ENCODE measurements around the gene DEFB132. TPM values are rescaled to one million over a fixed set of nuclear protein-coding genes. Genes with fewer than 3 reads are reported as not detected.

The DEFB132 gene
- total and polyA plus RNA-seq, 2 donors (not counting 3 experiments of a cell fraction or from before 2014, with no cell fraction given), result not detected

DNA sequence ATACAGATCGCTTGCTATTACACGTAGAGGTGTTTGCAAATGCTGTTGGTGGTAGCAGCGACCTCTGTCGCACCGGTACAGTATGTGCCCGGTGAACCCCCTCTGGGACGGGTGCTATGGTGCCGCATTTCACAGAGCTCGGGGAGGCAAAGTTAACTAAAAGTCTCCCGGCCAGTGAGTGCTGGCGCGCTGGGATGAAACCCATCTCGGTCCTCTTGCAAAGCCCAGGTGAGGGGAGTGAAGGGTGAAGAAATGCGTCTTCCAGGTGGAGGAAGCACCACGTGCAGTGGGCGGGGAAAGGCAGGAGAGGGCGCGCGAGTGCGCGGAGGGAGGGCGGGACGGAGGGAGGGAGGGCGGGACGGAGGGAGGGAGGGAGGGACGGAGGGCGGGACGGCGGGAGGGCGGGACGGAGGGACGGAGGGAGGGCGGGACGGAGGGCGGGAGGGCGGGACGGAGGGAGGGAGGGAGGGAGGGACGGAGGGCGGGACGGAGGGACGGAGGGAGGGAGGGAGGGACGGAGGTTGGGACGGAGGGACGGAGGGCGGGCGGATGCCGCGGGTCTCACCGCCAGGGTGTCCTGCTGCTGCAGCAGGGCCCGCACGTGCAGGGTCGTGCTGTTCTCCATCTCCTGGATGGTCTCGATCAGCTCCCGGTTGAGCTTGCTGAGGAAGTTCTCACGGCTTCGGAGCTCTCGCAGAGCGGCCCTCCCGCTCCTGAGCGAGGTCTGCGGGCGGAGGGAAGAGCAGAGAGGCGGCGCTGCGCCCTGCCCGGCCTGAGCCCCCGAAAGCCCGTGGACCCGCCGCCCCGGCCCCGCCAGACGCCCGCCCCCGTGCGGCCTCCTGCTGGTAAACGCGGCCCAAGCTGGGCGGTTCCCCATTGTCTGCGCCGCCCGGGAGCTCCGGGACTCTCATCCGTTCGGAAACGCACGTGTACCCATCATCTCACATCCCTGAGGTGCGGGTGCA is 21.4 kb downstream of the DEFB132 start:
- Histone ChIP-seq H3K9ac (replicated peaks; ENCODE audit: extremely low read depth, insufficient read depth, low read length) (no peak overlapping the region), H3K4me2 (ENCODE audit: insufficient read depth, low read length) (no peak overlapping the region), H3K27me3 (ENCODE audit: control insufficient read depth in 2 of 2, insufficient read depth in 2 of 2, low read length in 2 of 2) (no peaks in the 10 kb centered on the region), H3K4me1 (ENCODE audit: control insufficient read depth, extremely low read depth, insufficient read depth, low read length) (no peaks in the 10 kb centered on the region), H2AFZ (ENCODE audit: low read depth, low read length) (peak overlapping the region; percentile 38), H4K20me1 (replicated peaks; ENCODE audit: control insufficient read depth, extremely low read depth, insufficient read depth, low read length) (no peaks in the 10 kb centered on the region), H3K27ac (ENCODE audit: insufficient read depth, low read depth, low read length) (no peak overlapping the region), H3K36me3 (ENCODE audit: control insufficient read depth in 2 of 2, extremely low read depth in 1 of 2, insufficient read depth in 2 of 2, low read length in 2 of 2) (peaks cover 2 to 39% of the 10 kb centered on the region in 2 experiments), H3K9me1 (replicated peaks; ENCODE audit: control insufficient read depth, extremely low read depth, insufficient read depth, low read length) (no peaks in the 10 kb centered on the region), H3K79me2 (ENCODE audit: control insufficient read depth, insufficient read depth, low read length) (no peaks in the 10 kb centered on the region), H3K9me3 (replicated peaks; ENCODE audit: control insufficient read depth, insufficient read depth, low read length) (no peaks in the 10 kb centered on the region), H3K4me3 (replicated peaks in 1 of 3; ENCODE audit: insufficient read depth in 1 of 3, low read depth in 1 of 3, low read length in 3 of 3) (no peak overlapping the region)
- DNase-seq (ENCODE audit: low read depth, low spot score) (no peak), FAIRE-seq (no peak)
- BruUV-seq (replicated peaks), result no TSS peak
- CTCF ChIA-PET, result interaction anchor here (1.0 to 3.3 kb wide), 4 partner anchors 12 to 51 kb away, joined by 4 to 22 read pairs (median 6); no protein-coding TSS in a partner anchor
- POLR2A ChIA-PET, result no interaction called here
- dilution Hi-C loops (cut with MboI; ENCODE audit: extremely low pct_ligation_motif_present, low sequenced_read_pairs) (no loop called here), intact Hi-C loops (cut with micrococcal nuclease) (no loop called here)
- TF ChIP-seq, protein P1, sequence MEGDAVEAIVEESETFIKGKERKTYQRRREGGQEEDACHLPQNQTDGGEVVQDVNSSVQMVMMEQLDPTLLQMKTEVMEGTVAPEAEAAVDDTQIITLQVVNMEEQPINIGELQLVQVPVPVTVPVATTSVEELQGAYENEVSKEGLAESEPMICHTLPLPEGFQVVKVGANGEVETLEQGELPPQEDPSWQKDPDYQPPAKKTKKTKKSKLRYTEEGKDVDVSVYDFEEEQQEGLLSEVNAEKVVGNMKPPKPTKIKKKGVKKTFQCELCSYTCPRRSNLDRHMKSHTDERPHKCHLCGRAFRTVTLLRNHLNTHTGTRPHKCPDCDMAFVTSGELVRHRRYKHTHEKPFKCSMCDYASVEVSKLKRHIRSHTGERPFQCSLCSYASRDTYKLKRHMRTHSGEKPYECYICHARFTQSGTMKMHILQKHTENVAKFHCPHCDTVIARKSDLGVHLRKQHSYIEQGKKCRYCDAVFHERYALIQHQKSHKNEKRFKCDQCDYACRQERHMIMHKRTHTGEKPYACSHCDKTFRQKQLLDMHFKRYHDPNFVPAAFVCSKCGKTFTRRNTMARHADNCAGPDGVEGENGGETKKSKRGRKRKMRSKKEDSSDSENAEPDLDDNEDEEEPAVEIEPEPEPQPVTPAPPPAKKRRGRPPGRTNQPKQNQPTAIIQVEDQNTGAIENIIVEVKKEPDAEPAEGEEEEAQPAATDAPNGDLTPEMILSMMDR (IDR thresholded peaks at IDR 0.05; ENCODE audit: extremely low read depth in 1 of 2, insufficient read depth in 1 of 2, low read depth in 1 of 2, low read length in 2 of 2), result peak in 1 of 2 donors; percentile 7
- no peak for TF ChIP-seq MYC (IDR thresholded peaks at IDR 0.05; ENCODE audit: low read depth, low read length)

DNA sequence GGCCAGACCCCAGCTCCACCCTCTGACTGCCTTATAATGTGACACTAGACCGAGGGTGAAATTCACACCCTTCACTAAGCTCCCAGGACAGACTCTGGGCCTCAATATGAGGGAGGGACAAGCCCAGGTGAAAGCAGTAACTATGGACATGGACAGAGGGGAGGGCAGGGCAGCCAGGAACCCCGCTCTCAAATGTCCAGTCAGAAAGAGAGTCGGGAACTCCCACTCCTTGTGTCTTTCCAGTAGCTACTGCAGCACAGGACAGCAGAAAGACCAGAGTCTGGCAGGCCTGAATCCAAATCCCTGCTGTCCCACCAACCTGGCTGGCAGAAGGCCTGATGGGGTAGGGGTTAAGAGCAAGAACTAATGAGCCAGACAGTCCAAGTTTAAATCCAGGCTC is 26.6 kb downstream of the DEFB132 start:
- ChIA-PET POLR2A (no interaction called here), CTCF (interaction anchor here (1.5 kb wide), 1 partner anchor 46 kb away, joined by 6 read pairs; no protein-coding TSS in a partner anchor)
- no peak for FAIRE-seq
- no peak overlapping the region for H3K4me2 ChIP-seq (ENCODE audit: insufficient read depth, low read length)
- dilution Hi-C loops (cut with MboI; ENCODE audit: extremely low pct_ligation_motif_present, low sequenced_read_pairs) (no loop called here), intact Hi-C loops (cut with micrococcal nuclease) (no loop called here)
- no peak overlapping the region for H3K9ac ChIP-seq (replicated peaks; ENCODE audit: extremely low read depth, insufficient read depth, low read length)
- peaks cover 2% of the 10 kb centered on the region for H3K4me1 ChIP-seq (ENCODE audit: control insufficient read depth, extremely low read depth, insufficient read depth, low read length)
- H3K9me1 ChIP-seq (replicated peaks; ENCODE audit: control insufficient read depth, extremely low read depth, insufficient read depth, low read length), result no peaks in the 10 kb centered on the region
- H4K20me1 ChIP-seq (replicated peaks; ENCODE audit: control insufficient read depth, extremely low read depth, insufficient read depth, low read length), result no peaks in the 10 kb centered on the region
- H3K27me3 ChIP-seq (ENCODE audit: control insufficient read depth in 2 of 2, insufficient read depth in 2 of 2, low read length in 2 of 2), result no peaks in the 10 kb centered on the region
- H2AFZ ChIP-seq (ENCODE audit: low read depth, low read length), result no peak overlapping the region
- no peak for DNase-seq (ENCODE audit: low read depth, low spot score)
- H3K4me3 ChIP-seq (replicated peaks in 1 of 3; ENCODE audit: insufficient read depth in 1 of 3, low read depth in 1 of 3, low read length in 3 of 3), result no peak overlapping the region
- peaks cover 2 to 9% of the 10 kb centered on the region in 2 experiments for H3K36me3 ChIP-seq (ENCODE audit: control insufficient read depth in 2 of 2, extremely low read depth in 1 of 2, insufficient read depth in 2 of 2, low read length in 2 of 2)
- peaks cover 4% of the 10 kb centered on the region for H3K79me2 ChIP-seq (ENCODE audit: control insufficient read depth, insufficient read depth, low read length)
- no peak overlapping the region for H3K27ac ChIP-seq (ENCODE audit: insufficient read depth, low read depth, low read length)
- H3K9me3 ChIP-seq (replicated peaks; ENCODE audit: control insufficient read depth, insufficient read depth, low read length), result no peaks in the 10 kb centered on the region
- no peak for TF ChIP-seq GATA2 (IDR thresholded peaks at IDR 0.05; ENCODE audit: insufficient read depth, insufficient read length, low read depth, low read length)
- no peak for TF ChIP-seq MYC (IDR thresholded peaks at IDR 0.05; ENCODE audit: low read depth, low read length)
- no peak for TF ChIP-seq FOS (IDR thresholded peaks at IDR 0.05; ENCODE audit: borderline replicate concordance, insufficient read depth, low read length)
- TF ChIP-seq, protein P2, sequence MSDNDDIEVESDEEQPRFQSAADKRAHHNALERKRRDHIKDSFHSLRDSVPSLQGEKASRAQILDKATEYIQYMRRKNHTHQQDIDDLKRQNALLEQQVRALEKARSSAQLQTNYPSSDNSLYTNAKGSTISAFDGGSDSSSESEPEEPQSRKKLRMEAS (IDR thresholded peaks at IDR 0.05; ENCODE audit: insufficient read depth, insufficient read length), result no peak
- TF ChIP-seq JUN (IDR thresholded peaks at IDR 0.05; ENCODE audit: borderline replicate concordance, insufficient read depth, insufficient read length, low read depth), result no peak
- TF ChIP-seq POLR2A (IDR thresholded peaks at IDR 0.05; ENCODE audit: low read depth, low read length), result no peak
- TF ChIP-seq EZH2 (IDR thresholded peaks at IDR 0.05; ENCODE audit: borderline replicate concordance, low read depth, low read length, severe bottlenecking), result no peak
- TF ChIP-seq POLR2AphosphoS5 (IDR thresholded peaks at IDR 0.05; ENCODE audit: insufficient read depth, low read depth, low read length), result no peak
- TF ChIP-seq, protein P1 (IDR thresholded peaks at IDR 0.05; ENCODE audit: extremely low read depth in 1 of 2, insufficient read depth in 1 of 2, low read depth in 1 of 2, low read length in 2 of 2), result no peak
- BruUV-seq (replicated peaks), result no TSS peak

Data from endothelial cell of umbilical vein (primary cell).